Caki2 (cell line): Measurements from ENCODE around the gene KHDRBS1. TPM values are rescaled to one million over a fixed set of nuclear protein-coding genes. Genes with fewer than 3 reads are reported as not detected.
"Not testable (repeated sequence)": the region's sequence is repeated elsewhere in the genome, so short reads cannot be mapped to it uniquely, and the experiment has no call there.

ENCODE experiments used
- DNase-seq: peaks from one replicate; pipeline ENCODE4 v3.0.0-alpha.2; 2015; ENCODE audit warnings: low read depth
- in situ Hi-C: cut with HindIII; loops from 2 replicates; pipeline ENCODE4 v1.10.0; 2016; ENCODE audit warnings: low sequenced_read_pairs, low pct_unique_long_range_greater_than_20kb, mixed read lengths
- total RNA-seq: library from RNA; depleted of rRNA; stranded (reverse); fragments of >200 nt; shearing (Covaris generic); gene quantifications from 2 replicates; pipeline ENCODE4 v1.2.3, GENCODE V29; 2014; ENCODE audit warnings: low replicate concordance

KHDRBS1 gene
- total RNA-seq, 1 experiment from 2014 or later = 135 TPM

- in situ Hi-C loops = no loop called here
- no peak for DNase-seq
Measured at GRCh38 chr1:32051706-32052105, 38.0 kb downstream of the KHDRBS1 start.

- in situ Hi-C loops = no loop called here
Measured at GRCh38 chr1:32052887-32053286, 39.2 kb downstream of the KHDRBS1 start.

GRCh38 chr1:32055416-32055815 is 41.7 kb downstream of the KHDRBS1 start:
- DNase-seq = no peak
- in situ Hi-C loops = no loop called here

More at GRCh38 chr1:32052887-32053286, 39.2 kb downstream of the KHDRBS1 start:
- no peak for DNase-seq

- no peak for DNase-seq
- in situ Hi-C loops = no loop called here
Measured at GRCh38 chr1:32056598-32056997, 42.9 kb downstream of the KHDRBS1 start.

GRCh38 chr1:32060914-32061313 is 47.2 kb downstream of the KHDRBS1 start:
- DNase-seq = no peak
- in situ Hi-C loops = no loop called here

- DNase-seq = peak; percentile 8
Measured at GRCh38 chr1:32062867-32063230, 49.2 kb downstream of the KHDRBS1 start.

GRCh38 chr1:32063261-32063681 is 49.6 kb downstream of the KHDRBS1 start:
- peak; percentile 55 for DNase-seq
- in situ Hi-C loops = no loop called here

More at GRCh38 chr1:32062867-32063230, 49.2 kb downstream of the KHDRBS1 start:
- in situ Hi-C loops = no loop called here

- DNase-seq, in situ Hi-C loops: not testable (repeated sequence)
Measured at GRCh38 chr1:32065613-32066488, 52.2 kb downstream of the KHDRBS1 start.

- peak; percentile 64 for DNase-seq
- in situ Hi-C loops = no loop called here
Measured at GRCh38 chr1:32066489-32066873, 52.8 kb downstream of the KHDRBS1 start.

GRCh38 chr1:32068957-32069588 is 55.4 kb downstream of the KHDRBS1 start:
- in situ Hi-C loops = no loop called here
- DNase-seq = no peak

- in situ Hi-C loops = no loop called here
- DNase-seq = no peak
Measured at GRCh38 chr1:32071758-32072621, 58.3 kb downstream of the KHDRBS1 start.

GRCh38 chr1:32072622-32073298 is 59.1 kb downstream of the KHDRBS1 start, which contains the start of gene TMEM39B:
TMEM39B (plus strand) TSS chr1:32072939; CDS start chr1:32073048, 109 bp downstream.
- in situ Hi-C loops = no loop called here
- peak; percentile 95 for DNase-seq

- in situ Hi-C loops = no loop called here
- no peak for DNase-seq
Measured at GRCh38 chr1:32073299-32074229, 59.9 kb downstream of the KHDRBS1 start.

GRCh38 chr1:32074841-32075240 is 61.2 kb downstream of the KHDRBS1 start:
- DNase-seq = no peak
- in situ Hi-C loops = no loop called here

- no peak for DNase-seq
- in situ Hi-C loops = no loop called here
Measured at GRCh38 chr1:32077451-32077850, 63.8 kb downstream of the KHDRBS1 start.

- in situ Hi-C loops = no loop called here
- no peak for DNase-seq
Measured at GRCh38 chr1:32082022-32082421, 68.4 kb downstream of the KHDRBS1 start.

- DNase-seq, in situ Hi-C loops: not testable (repeated sequence)
Measured at GRCh38 chr1:32086381-32086780, 72.7 kb downstream of the KHDRBS1 start.
